Hepatocyte (in vitro differentiated cells): ENCODE measurements around the gene KCNJ14. TPM values are rescaled to one million over a fixed set of nuclear protein-coding genes. Genes with fewer than 3 reads are reported as not detected.

Experiments
- DNase-seq: peaks from one replicate; pipeline ENCODE4 v3.0.0-alpha.2; 2016; ENCODE audit warnings: low spot score
- H2AFZ ChIP-seq: fragments of 200-600 bp; sonication (generic); 2 replicates; pipeline ENCODE4 v1.6.0; 2016; ENCODE audit warnings: antibody characterized with exemption, mild to moderate bottlenecking
- H3K27ac ChIP-seq: fragments of 200-600 bp; sonication (generic); 2 replicates; pipeline ENCODE4 v1.5.1; 2016; ENCODE audit warnings: mild to moderate bottlenecking
- H3K27me3 ChIP-seq: fragments of 200-600 bp; sonication (generic); 2 replicates; pipeline ENCODE4 v1.6.1; 2016
- H3K36me3 ChIP-seq: fragments of 200-600 bp; sonication (generic); replicated peaks from 2 replicates; pipeline ENCODE4 v1.5.1; 2016; ENCODE audit warnings: low read depth; ENCODE audit not compliant: insufficient read depth
- H3K4me1 ChIP-seq: fragments of 200-600 bp; sonication (generic); 2 replicates; pipeline ENCODE4 v1.5.1; 2016; ENCODE audit warnings: mild to moderate bottlenecking, moderate library complexity; ENCODE audit not compliant: insufficient read depth
- H3K4me2 ChIP-seq: fragments of 200-600 bp; sonication (generic); 2 replicates; pipeline ENCODE4 v1.6.0; 2016
- H3K4me3 ChIP-seq: fragments of 200-600 bp; sonication (generic); 2 replicates; pipeline ENCODE4 v1.5.1; 2016; ENCODE audit warnings: mild to moderate bottlenecking
- H3K79me2 ChIP-seq: fragments of 200-600 bp; sonication (generic); 2 replicates; pipeline ENCODE4 v1.6.0; 2017; ENCODE audit warnings: mild to moderate bottlenecking
- H3K9me2 ChIP-seq: fragments of 200-600 bp; sonication (generic); replicated peaks from 2 replicates; pipeline ENCODE4 v1.6.0; 2017; ENCODE audit warnings: mild to moderate bottlenecking; ENCODE audit not compliant: insufficient read depth
- H3K9me3 ChIP-seq: fragments of 200-600 bp; sonication (generic); 2 replicates; pipeline ENCODE4 v1.5.1; 2016; ENCODE audit warnings: low read depth, mild to moderate bottlenecking
- H4K20me1 ChIP-seq: fragments of 200-600 bp; sonication (generic); 2 replicates; pipeline ENCODE4 v1.6.0; 2016; ENCODE audit warnings: mild to moderate bottlenecking; ENCODE audit not compliant: insufficient read depth, poor library complexity, severe bottlenecking
- CTCF ChIP-seq: fragments of 200-600 bp; sonication (generic); IDR thresholded peaks from 2 replicates; pipeline ENCODE4 v1.5.1; 2016; ENCODE audit warnings: antibody characterized with exemption, mild to moderate bottlenecking; ENCODE audit not compliant: poor library complexity
- EZH2 ChIP-seq: fragments of 200-600 bp; sonication (generic); IDR thresholded peaks from 2 replicates; pipeline ENCODE4 v1.6.1; 2016; ENCODE audit warnings: antibody characterized with exemption, mild to moderate bottlenecking, borderline replicate concordance
- EZH2phosphoT487 ChIP-seq: fragments of 200-600 bp; sonication (generic); IDR thresholded peaks from one replicate; pipeline ENCODE4 v1.6.1; 2018; ENCODE audit warnings: antibody characterized with exemption, mild to moderate bottlenecking, low read depth, moderate library complexity; ENCODE audit not compliant: unreplicated experiment, severe bottlenecking
- WGBS: methylation state at CpG from one replicate; pipeline ENCODE4 v1.1.6; 2016; ENCODE audit warnings: low lambda C conversion rate; ENCODE audit errors: missing lambda C conversion rate; 5-methylcytosine and 5-hydroxymethylcytosine counted together
- polyA plus RNA-seq: library from polyadenylated mRNA; unstranded; fragments of >200 nt; fragmentation: Nextera tagmentation; extraction: Ambion mirVana; gene quantifications from 2 replicates; pipeline ENCODE4 v1.2.1, GENCODE V29; 2016
- total RNA-seq: library from RNA; depleted of rRNA; stranded (reverse); fragments of >200 nt; gene quantifications from 2 replicates; pipeline ENCODE4 v1.2.3, GENCODE V29; 2014

Gene KCNJ14
- total RNA-seq (0.12 and 0.70 TPM in 2 replicates), polyA plus RNA-seq (0.32 and 1.1 TPM in 2 replicates)

- no peak for DNase-seq
- H3K9me3 ChIP-seq, result no peaks in the 10 kb centered on the region
- H4K20me1 ChIP-seq, result no peaks in the 10 kb centered on the region
- no peaks in the 10 kb centered on the region for H3K27me3 ChIP-seq
- no peaks in the 10 kb centered on the region for H3K36me3 ChIP-seq
- no peak within 1 kb of the TSS for H3K4me3 ChIP-seq
- no peak within 1 kb of the TSS for H3K27ac ChIP-seq
- H3K4me2 ChIP-seq, result no peak within 1 kb of the TSS
- no peaks in the 10 kb centered on the region for H3K4me1 ChIP-seq
- WGBS, result 96% methylated on average over 15 of the region's 16 CpGs
- TF ChIP-seq EZH2phosphoT487 (no peak), CTCF (no peak), EZH2 (no peak)
- H3K9me2 ChIP-seq, result no peaks in the 10 kb centered on the region
- no peak within 1 kb of the TSS for H2AFZ ChIP-seq
- no peaks in the 10 kb centered on the region for H3K79me2 ChIP-seq
Measured at GRCh38 chr19:48455171-48455907, at the start of gene KCNJ14. Gene KCNJ14 (plus strand): TSS chr19:48455574. CDS start chr19:48461725, 6,151 bp downstream.

- Histone ChIP-seq H3K4me3 (no peak overlapping the region), H2AFZ (no peak overlapping the region), H3K79me2 (no peaks in the 10 kb centered on the region), H4K20me1 (no peaks in the 10 kb centered on the region), H3K4me1 (no peaks in the 10 kb centered on the region), H3K4me2 (no peak overlapping the region), H3K27ac (no peak overlapping the region), H3K27me3 (no peaks in the 10 kb centered on the region), H3K9me3 (no peaks in the 10 kb centered on the region), H3K9me2 (no peaks in the 10 kb centered on the region), H3K36me3 (no peaks in the 10 kb centered on the region)
- TF ChIP-seq EZH2phosphoT487 (no peak), CTCF (no peak), EZH2 (no peak)
- 87% methylated on average over 13 of the region's 13 CpGs for WGBS
- no peak for DNase-seq
Measured at GRCh38 chr19:48405850-48406249, 49.5 kb upstream of the KCNJ14 start.

- Histone ChIP-seq H3K4me2 (peak overlapping the region; percentile 77), H3K36me3 (no peaks in the 10 kb centered on the region)
- peak; percentile 15 for DNase-seq
Measured at GRCh38 chr19:48413879-48414587, 41.3 kb upstream of the KCNJ14 start.

More at GRCh38 chr19:48413879-48414587, 41.3 kb upstream of the KCNJ14 start:
- no peaks in the 10 kb centered on the region for H3K27me3 ChIP-seq
- H3K4me1 ChIP-seq, result no peaks in the 10 kb centered on the region
- no peaks in the 10 kb centered on the region for H3K9me2 ChIP-seq
- H4K20me1 ChIP-seq, result no peaks in the 10 kb centered on the region
- H3K4me3 ChIP-seq, result no peak overlapping the region
- no peaks in the 10 kb centered on the region for H3K79me2 ChIP-seq
- 39% methylated on average over 24 of the region's 24 CpGs for WGBS
- no peaks in the 10 kb centered on the region for H3K9me3 ChIP-seq
- no peak overlapping the region for H3K27ac ChIP-seq
- TF ChIP-seq CTCF (no peak), EZH2 (no peak), EZH2phosphoT487 (no peak)
- H2AFZ ChIP-seq, result peak overlapping the region; percentile 77
